K562 (cell line): Measurements from ENCODE around the gene TEX48.

Source experiments
- CTCF ChIP-seq, 3 experiments: IDR thresholded peaks in 2 of 3; conservative IDR thresholded peaks in 1 of 3; 2 replicates each; pipeline ENCODE4 v1.5.1; 2011 to 2012; ENCODE audit warnings: low read length in 3 of 3, mild to moderate bottlenecking in 3 of 3, control low read depth in 2 of 3, improper control_type of control experiment in 1 of 3, inconsistent platforms in 1 of 3, low read depth in 1 of 3, mixed read lengths in 1 of 3, moderate library complexity in 1 of 3; ENCODE audit not compliant: insufficient read depth in 2 of 3
- EZH2 ChIP-seq: IDR thresholded peaks from 2 replicates; pipeline ENCODE4 v1.6.1; 2012; ENCODE audit warnings: low read depth, mild to moderate bottlenecking, inconsistent platforms, low read length, borderline replicate concordance
- JUN ChIP-seq, 2 experiments: sonication (generic) in 1 of 2; formaldehyde crosslinking in 1 of 2; IDR thresholded peaks; 2 replicates each; pipeline versions ENCODE4 v1.6.1 to v1.8.0; 2012 to 2022; ENCODE audit warnings: borderline replicate concordance in 2 of 2, mild to moderate bottlenecking in 2 of 2, improper control_type of control experiment in 1 of 2, low read depth in 1 of 2, low read length in 1 of 2, missing genetic modification reagents in 1 of 2
- MAZ ChIP-seq, 2 experiments: fragments of 450-650 bp in 1 of 2; sonication (generic) in 1 of 2; formaldehyde crosslinking; IDR thresholded peaks in 1 of 2; conservative IDR thresholded peaks in 1 of 2; 2 replicates each; pipeline versions ENCODE4 v1.4.0 to v1.5.0; 2020; ENCODE audit warnings: mild to moderate bottlenecking in 1 of 2, missing genetic modification reagents in 1 of 2
- TFAM ChIP-seq: fragments of 250-450 bp; sonication (Bioruptor Pico); conservative IDR thresholded peaks from 2 replicates; pipeline ENCODE4 v1.5.0; 2021; ENCODE audit warnings: mild to moderate bottlenecking, moderate library complexity
- TF ChIP-seq, protein P1 (sequence below), 3 experiments: fragments of 200-800 bp in 1 of 3; fragments of 250-450 bp in 1 of 3; fragments of 450-650 bp in 1 of 3; sonication (Bioruptor Pico) in 1 of 3; sonication (Bioruptor generic) in 1 of 3; formaldehyde crosslinking in 1 of 3; IDR thresholded peaks; 2 replicates each; pipeline versions ENCODE4 v1.6.1 to v1.8.0; 2016 to 2022; ENCODE audit warnings: mild to moderate bottlenecking in 2 of 3, missing genetic modification characterization in 2 of 3, missing compliant biosample characterization in 1 of 3, moderate library complexity in 1 of 3
- TF ChIP-seq, protein P2 (sequence below): fragments of 250-450 bp; sonication (Bioruptor Pico); IDR thresholded peaks from 2 replicates; pipeline ENCODE4 v1.8.0; 2022; ENCODE audit warnings: moderate library complexity, mild to moderate bottlenecking, inconsistent platforms

- TF ChIP-seq JUN (IDR thresholded peaks at IDR 0.05; ENCODE audit: borderline replicate concordance, low read depth, low read length): no peak
- TF ChIP-seq JUN (CRISPR knock-in tag; IDR thresholded peaks at IDR 0.05; ENCODE audit: borderline replicate concordance): no peak
- no peak for TF ChIP-seq EZH2
- peak; percentile 67 to 79 (median 78) for TF ChIP-seq CTCF (IDR thresholded peaks at IDR 0.05 in 2 of 3, conservative IDR thresholded peaks at IDR 0.05 in 1 of 3; ENCODE audit: insufficient read depth in 2 of 3, low read depth in 1 of 3, low read length in 3 of 3)
- TF ChIP-seq, protein P1, sequence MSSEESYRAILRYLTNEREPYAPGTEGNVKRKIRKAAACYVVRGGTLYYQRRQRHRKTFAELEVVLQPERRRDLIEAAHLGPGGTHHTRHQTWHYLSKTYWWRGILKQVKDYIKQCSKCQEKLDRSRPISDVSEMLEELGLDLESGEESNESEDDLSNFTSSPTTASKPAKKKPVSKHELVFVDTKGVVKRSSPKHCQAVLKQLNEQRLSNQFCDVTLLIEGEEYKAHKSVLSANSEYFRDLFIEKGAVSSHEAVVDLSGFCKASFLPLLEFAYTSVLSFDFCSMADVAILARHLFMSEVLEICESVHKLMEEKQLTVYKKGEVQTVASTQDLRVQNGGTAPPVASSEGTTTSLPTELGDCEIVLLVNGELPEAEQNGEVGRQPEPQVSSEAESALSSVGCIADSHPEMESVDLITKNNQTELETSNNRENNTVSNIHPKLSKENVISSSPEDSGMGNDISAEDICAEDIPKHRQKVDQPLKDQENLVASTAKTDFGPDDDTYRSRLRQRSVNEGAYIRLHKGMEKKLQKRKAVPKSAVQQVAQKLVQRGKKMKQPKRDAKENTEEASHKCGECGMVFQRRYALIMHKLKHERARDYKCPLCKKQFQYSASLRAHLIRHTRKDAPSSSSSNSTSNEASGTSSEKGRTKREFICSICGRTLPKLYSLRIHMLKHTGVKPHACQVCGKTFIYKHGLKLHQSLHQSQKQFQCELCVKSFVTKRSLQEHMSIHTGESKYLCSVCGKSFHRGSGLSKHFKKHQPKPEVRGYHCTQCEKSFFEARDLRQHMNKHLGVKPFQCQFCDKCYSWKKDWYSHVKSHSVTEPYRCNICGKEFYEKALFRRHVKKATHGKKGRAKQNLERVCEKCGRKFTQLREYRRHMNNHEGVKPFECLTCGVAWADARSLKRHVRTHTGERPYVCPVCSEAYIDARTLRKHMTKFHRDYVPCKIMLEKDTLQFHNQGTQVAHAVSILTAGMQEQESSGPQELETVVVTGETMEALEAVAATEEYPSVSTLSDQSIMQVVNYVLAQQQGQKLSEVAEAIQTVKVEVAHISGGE (CRISPR knock-in tag; IDR thresholded peaks at IDR 0.05): no peak
- TF ChIP-seq TFAM (CRISPR knock-in tag): no peak
- no peak for TF ChIP-seq MAZ (CRISPR knock-in tag; conservative IDR thresholded peaks at IDR 0.05 in 1 of 2, IDR thresholded peaks at IDR 0.05 in 1 of 2)
- TF ChIP-seq, protein P2, sequence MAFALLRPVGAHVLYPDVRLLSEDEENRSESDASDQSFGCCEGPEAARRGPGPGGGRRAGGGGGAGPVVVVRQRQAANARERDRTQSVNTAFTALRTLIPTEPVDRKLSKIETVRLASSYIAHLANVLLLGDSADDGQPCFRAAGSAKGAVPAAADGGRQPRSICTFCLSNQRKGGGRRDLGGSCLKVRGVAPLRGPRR: no peak
These were observed at the start of gene TEX48 for GRCh38 chr9:114681594-114682332.
